ENCODE results near the gene HINT1. TPM values are rescaled to one million over a fixed set of nuclear protein-coding genes. Genes with fewer than 3 reads are reported as not detected.
"Not testable (repeated sequence)": the region's sequence is repeated elsewhere in the genome, so short reads cannot be mapped to it uniquely, and the experiment has no call there.

The HINT1 gene
- 326 TPM for polyA plus RNA-seq (2013, experiment 1 of 2; ENCODE audit: insufficient read length)
- 246 TPM for polyA plus RNA-seq (2013, experiment 2 of 2; ENCODE audit: insufficient read length)

DNA sequence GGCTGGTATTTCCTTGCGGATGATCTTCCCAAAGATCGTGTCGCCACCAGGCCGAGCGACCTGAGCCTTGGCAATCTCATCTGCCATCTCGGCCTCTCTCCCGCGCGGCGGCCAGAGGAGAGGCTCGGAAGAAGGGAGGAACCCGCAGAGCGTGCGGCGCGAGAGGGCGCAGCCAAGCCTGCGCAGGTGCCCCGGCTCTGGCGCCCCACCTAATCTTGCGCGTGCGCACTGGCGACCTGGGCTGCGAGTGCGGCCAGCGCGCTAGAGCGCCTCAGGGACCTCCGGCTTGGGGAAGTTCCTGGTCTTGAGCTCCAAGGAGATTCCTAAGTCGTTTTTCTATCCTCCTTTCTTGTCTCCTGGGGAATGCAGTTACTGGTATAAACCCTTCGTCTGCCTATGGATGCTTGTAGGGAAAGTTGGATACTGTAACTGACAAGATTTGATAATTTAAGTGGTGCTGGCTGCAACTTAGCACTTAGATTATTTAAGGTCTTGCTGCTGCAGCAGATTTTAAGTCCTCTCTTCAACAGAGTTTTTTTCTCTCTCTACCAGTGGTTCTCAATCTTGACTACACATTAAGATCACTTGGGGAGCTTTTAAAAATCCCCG is at the start of gene HINT1:
HINT1 (minus strand) TSS at position 138 of the 609 bp plus-strand sequence; CDS start at position 87, 51 bp downstream.
- DNase-seq: peak; percentile 85

DNA sequence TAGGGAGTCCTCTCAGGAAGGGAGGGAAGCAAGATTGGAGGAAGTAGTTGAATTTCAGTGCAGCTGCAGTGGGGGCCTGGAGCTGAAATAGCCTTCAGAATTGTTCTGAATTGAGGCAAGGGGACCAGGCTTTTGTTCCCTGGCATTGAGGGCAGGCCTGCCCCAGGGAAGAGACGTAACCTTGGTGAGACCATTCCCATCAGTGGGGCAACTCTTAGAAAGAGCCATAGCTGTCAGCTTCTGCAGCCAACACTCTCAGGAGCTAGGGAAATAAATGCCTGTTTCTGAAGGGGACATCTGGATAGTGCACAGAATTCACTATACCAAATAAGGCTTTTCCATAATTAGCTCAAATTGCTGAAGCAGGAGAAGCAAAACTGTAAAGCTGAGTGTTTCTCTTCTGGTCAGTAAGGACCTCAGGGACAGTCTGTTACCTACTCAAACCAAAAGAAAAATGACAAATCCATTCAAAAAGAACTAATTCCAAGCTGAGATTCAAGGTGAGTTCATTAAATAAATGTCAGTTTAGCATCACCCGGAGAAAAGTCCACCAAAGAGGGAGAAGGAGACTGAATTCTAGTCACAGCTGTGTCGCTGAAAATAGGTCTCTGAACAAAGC is 49.7 kb upstream of the HINT1 start:
- DNase-seq: no peak

DNA sequence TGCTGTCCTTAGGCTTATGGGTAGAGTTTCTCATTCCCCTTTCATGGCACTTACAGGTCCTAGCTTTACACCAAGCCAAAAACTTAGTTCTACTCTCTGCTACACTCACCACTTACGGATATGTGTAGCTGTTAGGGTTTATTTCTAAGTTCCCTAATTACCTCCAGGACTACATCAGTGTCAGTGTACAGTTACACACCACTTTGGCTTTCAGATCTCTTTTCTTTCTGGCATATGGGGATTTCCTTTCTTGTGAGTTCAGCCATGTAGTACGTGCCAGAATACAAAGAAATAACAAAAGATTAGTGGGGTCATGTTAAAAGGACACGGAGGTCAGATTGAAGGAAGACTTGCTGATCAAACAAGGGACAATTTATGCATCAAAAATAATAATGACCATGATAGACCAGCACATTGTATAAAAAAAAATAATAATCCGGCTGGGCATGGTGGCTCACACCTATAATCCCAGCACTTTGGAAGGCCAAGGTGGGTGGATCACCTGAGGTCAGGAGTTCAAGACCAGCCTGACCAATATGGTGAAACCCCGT is 47.5 kb upstream of the HINT1 start:
- no peak for DNase-seq

DNA sequence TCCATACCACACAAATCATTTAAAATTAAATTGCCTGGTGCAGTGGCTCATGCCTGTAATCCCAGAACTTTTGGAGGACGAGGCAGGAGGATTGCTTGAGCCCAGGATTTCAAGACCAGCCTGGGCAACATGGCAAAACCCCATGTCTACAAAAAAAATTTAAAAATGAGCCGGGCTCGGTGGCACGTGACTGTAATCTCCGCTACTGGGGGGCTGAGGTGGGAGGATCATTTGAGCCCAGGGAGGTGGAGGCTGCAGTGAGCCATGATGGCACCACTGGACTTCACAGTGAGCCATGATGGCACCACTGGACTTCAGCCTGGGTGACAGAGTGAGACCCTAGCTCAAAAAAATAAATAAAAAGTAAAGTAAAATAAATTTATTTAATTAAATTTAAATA is 46.6 kb upstream of the HINT1 start:
- no peak for DNase-seq

DNA sequence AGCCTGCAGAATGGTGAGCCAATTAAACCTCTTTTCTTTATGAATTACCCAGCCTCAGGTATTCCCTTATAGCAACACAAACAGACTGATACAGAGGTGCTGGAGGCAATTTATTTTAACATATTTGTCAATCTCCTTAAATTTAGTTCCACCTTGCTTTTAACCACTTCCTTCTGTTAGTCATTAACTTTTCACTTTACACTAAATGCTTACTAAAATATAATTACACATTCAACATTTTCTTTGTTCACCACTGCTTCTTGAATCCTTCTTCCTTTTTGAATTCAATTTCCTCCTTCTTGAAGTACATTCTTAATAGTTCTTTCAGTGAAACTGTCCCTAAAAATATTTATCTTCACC is 45.1 kb upstream of the HINT1 start:
- DNase-seq: no peak

DNA sequence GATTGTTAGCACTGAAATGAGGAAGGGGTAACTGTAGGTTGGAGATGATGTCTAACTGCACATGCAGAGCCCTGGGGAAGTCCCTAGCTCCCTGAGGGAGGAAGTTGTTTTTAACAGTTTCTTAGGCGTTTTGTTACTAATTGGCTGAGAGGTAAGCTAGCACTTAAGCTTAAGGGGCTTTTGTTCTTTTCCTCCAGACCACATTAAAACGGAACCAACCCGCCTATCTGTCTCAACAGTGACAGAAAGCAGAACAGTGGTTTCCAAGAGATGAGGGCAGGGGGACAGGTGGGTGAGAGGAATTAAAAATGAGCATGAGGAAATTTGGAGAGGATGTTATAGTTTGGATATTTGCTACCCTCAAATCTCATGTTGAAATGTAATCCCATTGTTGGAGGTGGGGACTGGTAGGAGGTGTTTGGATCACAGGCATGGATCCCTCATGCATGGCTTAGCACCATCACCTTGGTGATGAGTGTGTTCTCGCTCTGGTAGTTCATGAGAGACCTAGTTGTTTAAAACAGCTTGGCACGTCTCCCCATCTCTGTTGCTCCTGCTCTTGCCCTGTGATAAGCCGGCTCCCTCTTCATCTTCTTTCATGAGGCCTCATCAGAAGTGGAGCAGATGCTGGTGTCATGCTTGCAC is 44.6 kb upstream of the HINT1 start:
- DNase-seq: no peak

DNA sequence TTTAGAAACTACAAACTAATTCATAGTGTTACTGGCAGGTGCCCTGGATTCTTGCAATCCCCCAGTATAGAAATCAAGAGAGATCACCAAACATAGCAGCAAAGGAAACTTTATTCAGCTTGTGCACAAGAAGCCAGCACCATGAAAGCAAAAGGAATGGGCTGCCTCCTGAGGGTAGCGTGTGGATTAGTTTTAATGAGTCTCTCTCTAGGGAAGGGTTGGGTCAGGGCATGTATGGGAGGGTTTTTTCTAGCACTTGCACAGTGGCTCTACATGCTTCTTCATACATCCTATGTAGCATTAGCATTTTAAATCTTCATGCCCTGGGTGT is 44.1 kb upstream of the HINT1 start:
- no peak for DNase-seq

DNA sequence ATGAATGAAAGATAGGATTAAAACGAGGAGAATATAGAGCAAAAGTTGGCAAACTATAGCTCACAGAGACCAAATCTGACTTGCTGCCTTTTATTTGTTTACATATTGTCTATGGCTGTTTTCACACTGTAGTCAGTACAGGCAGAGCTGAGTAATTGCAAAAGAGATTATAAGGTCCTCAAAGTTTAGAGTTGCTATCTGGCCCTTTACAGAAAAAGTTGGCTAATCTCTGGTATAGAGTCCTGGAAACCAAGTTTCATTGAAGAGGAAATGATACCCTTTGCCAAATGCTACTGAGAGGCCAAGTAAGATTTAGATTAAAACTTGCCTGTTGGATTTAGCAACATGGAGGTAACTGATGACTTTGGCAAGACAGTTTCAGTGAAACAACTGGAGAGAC is 41.7 kb upstream of the HINT1 start:
- DNase-seq: no peak

DNA sequence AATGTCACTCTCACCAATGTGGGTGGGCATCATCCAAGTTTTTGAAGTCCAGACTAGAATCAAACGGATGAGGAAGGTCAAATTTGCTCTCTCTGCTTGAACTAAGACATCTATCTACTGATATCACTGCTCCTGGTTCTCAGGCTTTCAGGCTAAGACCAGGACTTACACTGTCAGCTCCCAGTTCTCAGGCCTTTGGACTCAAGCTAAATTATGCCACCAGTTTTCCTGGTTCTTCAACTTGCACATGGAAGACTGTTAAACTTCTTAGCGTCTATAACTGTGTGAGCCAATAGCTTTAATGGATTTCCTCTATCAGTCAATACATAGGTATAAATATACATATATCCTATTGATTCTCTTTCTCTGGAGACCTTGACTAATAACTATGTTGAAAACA is 41.0 kb upstream of the HINT1 start:
- no peak for DNase-seq

DNA sequence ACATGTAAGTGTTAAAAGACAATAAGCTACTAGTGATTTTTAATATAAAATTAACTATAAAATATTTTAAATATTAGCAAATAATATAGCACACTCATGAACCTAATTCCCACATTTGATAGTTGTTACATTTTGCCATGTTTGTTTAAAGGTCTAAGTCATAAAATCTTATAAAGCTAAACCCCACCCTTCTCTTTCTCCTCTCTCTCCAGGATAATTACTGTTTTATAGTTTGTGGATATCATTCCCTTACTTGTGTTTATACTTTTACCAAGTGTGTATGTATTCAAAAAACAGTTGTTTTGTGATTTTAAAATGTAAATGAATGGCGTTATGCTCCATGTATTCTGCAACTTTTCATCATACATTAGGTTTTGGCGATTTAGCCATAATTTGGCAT is 39.9 kb upstream of the HINT1 start:
- DNase-seq: no peak

DNA sequence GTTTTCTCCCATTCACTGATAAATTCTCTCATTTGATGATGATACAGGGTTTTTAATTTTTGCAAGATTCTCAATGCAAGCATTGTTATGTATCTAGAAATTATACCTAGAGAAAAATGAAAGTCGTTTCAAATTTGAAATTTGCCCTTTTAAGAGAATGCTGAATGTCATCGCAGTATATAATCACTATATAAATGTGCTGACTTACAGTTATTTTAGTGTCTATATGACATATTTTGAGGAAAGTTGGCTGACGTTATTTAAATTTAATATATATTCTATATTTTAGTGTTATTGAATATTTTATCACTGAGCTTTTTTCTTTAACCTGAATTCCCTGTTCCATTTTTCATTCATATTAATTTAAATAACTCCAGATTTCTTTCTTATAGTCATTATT is 35.5 kb upstream of the HINT1 start:
- no peak for DNase-seq

DNA sequence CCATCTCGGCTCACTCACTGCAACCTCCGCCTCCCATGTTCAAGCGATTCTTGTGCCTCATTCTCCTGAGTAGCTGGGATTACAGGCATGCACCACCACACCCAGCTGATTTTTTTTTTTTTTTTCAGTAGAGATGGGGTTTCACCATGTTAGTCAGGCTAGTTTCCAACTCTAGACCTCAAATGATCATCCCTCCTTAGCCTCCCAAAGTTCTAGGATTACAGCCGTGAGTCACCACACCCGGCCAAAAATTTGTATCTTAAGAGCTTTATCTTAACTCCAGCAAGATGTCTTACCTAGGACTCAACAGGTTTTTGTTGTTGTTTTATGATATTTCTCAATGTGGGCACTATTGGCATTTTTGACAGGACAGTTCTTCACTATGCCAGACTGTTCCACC is 33.6 kb upstream of the HINT1 start:
- peak; percentile 8 for DNase-seq

DNA sequence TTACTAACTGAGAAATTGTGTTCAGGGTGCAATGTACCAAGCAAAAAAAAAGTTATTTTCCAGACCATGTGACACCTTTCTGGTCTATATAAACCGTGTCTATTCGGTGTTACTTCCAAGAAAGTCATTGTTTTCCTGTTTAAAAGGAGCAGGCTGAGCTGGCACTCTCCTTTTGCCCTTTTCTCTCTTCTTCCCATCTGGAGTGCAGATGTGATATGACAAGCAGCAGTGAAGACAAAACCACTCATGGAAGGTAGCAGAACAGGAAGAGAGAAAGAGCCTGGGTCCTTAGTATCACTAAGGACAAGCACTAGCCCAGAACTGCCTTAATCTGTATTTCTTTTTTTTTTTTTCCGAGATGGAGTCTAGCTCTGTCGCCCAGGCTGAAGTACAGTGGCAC is 31.3 kb upstream of the HINT1 start:
- no peak for DNase-seq

DNA sequence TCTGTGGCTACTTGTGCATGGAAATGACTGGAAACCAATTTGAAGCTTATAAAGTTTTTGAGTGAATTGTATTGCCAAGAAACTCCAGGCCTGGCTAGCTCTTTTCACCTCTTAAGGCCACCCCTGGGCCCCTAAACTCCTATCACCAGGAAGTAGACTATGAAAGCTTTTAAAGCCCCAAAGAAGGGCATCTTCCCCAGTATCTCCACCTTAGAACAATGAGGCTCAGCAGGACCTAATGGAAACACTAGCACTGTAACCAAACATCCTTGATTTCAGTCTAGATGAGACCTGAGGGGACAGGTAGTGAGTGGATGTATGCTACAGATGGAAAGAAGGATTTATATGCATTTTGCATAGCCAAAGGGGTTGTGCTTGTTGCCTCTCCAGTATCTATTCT is 30.6 kb upstream of the HINT1 start:
- no peak for DNase-seq

DNA sequence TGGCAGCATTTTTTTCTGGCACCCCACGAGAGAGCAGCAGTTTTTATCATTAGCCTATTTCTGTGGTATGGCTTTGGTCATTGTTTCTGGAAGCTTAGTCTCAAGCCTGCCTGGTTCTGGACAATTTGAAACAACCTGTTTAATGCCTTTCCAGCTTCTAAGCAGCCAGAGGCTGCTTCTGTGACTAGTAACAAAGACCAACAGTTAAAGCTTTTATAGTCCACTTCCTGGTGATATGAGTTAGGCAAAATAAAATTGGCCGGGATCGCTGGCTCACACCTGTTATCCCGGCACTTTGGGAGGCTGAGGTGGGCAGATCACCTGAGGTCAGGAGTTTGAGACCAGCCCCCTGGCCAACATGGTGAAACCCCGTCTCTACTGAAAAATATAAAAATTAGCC is 29.7 kb upstream of the HINT1 start:
- DNase-seq: no peak

DNA sequence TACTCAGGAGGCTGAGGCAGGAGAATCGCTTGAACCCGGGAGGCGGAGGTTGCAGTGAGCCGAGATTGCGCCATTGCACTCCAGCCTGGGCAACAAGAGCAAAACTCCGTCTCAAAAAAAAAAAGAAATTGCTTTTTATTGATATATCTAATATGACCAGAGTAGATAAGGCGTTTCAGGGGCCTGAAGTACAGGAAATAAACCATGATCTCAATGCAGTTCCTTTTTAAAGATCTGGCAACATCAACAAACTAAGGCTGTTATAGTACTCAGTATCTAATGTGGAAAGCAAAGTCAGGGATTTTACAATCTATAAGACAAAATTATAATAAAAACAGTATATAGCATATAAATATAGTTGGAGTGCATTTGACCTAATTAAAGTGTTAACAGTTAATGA is 28.8 kb upstream of the HINT1 start:
- not testable (repeated sequence) for DNase-seq

DNA sequence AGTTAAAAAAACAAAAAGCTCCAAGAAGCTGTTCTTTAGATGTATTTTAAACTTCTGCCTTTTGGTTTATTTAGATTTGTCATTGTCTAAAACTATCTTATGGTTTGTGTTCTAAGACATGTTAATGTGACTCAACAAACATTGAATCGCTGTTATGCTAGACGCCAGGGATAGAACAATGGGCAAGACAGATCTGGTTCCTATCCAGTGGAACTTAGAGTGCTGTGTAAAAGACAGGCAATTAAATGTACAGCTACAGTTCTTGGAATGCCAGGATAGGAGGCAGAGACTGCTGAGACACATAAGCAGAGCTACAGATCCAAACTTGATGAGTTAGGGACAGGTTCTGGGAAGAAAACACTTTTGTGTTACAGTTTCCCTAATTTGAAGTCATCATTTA is 28.1 kb upstream of the HINT1 start:
- DNase-seq: peak; percentile 13

DNA sequence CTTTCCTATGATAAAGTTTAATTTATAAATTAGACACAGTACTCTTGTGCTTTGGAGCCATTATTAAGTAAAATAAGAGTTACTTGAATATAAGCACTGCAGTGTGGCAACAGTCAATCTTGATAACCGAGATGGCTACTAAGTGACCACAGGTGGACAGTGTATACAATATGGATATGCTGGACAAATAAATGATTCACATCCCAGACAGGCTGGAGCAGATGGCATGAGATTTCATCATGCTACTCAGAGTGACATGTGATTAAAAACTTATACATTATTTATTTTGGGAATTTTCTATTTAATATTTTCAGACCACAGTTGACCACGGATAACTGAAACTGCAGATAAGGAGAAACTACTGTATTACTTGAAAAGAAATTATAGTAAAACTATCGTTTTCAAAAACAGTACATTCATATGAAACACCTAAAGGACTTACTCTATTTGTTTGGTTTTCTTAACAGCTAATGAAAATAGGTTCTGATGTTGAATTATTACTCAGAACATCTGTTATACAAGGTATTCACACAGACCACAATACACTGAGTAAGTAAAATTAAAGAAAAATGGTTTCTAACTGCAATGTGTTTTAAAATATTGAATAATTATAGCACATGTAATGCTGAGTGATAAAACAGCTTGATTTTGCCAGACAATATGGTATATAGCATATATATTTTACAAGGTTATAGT is 21.7 kb upstream of the HINT1 start:
- peak; percentile 17 for DNase-seq

DNA sequence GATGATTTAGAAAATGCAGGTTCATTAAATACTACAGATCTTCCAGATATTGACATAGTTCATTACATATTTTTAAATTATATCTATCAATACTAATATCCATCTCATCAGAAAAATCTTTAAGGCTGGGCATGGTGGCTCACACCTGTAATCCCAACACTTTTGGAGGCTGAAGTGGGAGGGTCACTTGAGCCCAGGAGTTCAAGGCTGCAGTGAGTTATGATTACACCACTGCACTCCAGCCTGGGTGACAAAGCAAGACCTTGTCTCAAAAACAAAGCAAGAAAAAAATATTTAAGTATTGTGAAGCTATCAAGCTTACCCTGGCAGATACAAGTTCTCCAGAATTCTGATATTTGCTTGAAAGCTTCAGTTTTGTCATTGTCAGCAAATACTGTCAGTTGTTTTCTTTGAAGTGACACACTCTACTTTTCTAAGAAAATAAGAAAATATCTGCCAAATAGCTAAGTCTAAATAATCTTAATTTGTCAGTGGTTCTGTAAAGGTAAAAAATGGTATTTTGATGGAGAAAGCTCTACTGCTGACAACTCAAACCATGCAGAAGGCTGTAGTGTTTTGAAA is 20.6 kb upstream of the HINT1 start:
- no peak for DNase-seq

DNA sequence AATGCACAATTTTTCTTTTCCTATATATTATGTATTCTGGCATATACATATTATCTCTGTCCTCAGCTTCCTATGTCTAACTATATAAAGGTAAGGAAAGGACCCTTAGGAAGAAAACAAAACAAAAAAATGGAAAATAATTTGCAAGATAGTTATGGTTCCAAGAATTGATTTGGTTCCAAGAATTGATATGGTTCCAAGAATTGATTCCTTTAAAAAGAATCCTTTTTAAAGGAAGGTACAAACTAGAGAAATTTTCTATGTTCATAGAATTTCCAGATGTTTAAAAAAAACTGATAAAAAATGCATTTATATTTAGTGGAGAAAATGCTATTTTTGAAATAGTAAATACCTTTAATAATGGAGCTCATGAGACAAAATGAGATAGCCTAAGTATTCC is 17.8 kb upstream of the HINT1 start:
- no peak for DNase-seq

DNA sequence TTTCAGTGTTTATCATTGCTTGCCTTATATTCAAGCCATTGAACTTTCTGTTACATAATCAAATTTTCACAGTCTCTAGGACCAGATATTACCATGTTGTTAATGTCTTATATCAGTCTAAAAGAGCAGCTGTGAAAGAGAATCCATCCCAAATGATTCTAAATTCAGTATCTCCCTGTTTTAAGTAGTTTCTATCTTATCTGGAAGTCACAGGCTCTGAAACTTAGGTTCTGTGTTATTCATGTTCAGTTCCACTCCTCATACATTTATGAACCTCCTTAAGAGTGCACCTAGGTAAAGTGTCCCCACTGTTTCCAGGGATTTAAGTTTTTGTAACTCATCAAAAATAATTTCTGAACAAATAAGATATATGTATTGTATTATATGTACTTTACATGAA is 15.4 kb upstream of the HINT1 start:
- DNase-seq: no peak

DNA sequence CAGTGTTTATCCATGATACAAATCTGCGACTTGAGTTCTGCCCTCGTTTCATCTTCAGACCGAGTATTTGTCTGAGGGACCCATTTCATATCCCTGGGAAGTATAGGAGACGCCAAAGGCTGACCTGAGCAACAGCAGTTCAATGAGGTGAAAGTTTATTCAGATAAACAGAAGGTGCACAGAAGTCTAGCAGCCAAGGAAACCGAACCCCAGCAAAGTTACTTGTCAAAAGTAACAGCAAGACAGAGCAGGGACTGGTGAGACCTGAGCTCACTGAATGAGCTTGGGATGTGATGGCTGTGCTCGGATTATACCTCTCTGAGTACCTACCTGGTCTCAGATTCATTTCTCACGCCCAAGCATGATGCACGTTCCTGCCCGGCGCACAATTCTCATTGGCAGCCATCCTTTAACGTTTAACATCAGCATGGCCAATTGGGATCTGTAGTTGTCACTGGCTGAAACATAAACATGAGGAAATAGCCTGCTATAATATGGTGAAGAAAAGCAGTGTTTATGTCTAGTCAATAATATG is 6.3 kb upstream of the HINT1 start:
- no peak for DNase-seq

Measured in fibroblast of skin of back (primary cell).